Measurements from ENCODE around the gene MGLL.

Gene MGLL

GRCh38 chr3:127644641-127645370, 177.5 kb downstream of the MGLL start:
- no peak for DNase-seq

- DNase-seq: no peak
Measured at GRCh38 chr3:127640042-127640355, 182.3 kb downstream of the MGLL start.

- DNase-seq: peak; percentile 54
Measured at GRCh38 chr3:127639173-127640041, 182.9 kb downstream of the MGLL start.

Measured in NCI-H226 (cell line).